Activated B cell treated with CpG ODN at 0.5 μM for 24 hours (primary cell): ENCODE results near the gene CREB3L2. TPM values are rescaled to one million over a fixed set of nuclear protein-coding genes. Genes with fewer than 3 reads are reported as not detected.

Source experiments
- ATAC-seq: fragments of 200-7000 bp; cut with Tn5 transposase; one replicate; pipeline ENCODE4 v1.10.0; 2021; ENCODE audit warnings: low read depth, mild to moderate bottlenecking, moderate library complexity
- CTCF ChIA-PET: fragments of 350-600 bp; sonication (Branson Sonifier 250); formaldehyde crosslinking; loops from one replicate; lab custom pipeline; 2021; ENCODE audit warnings: antibody characterized with exemption; lab: Charles Lee
- POLR2A ChIA-PET: fragments of 350-600 bp; sonication (Branson Sonifier 250); formaldehyde crosslinking; loops from one replicate; lab custom pipeline; 2021; ENCODE audit warnings: antibody characterized with exemption; lab: Charles Lee
- DNase-seq: peaks from one replicate; pipeline ENCODE4 v3.0.0; 2022
- H3K27ac Mint-ChIP-seq: one replicate; pipeline ENCODE4 v1.8.0; 2020; ENCODE audit warnings: mixed read lengths
- H3K27me3 Mint-ChIP-seq: one replicate; pipeline ENCODE4 v1.8.0; 2021; ENCODE audit warnings: mixed read lengths
- H3K36me3 Mint-ChIP-seq: one replicate; pipeline ENCODE4 v1.8.0; 2021; ENCODE audit warnings: low read depth, mixed read lengths
- H3K4me1 Mint-ChIP-seq: one replicate; pipeline ENCODE4 v1.8.0; 2021; ENCODE audit warnings: mixed read lengths
- H3K4me3 Mint-ChIP-seq: one replicate; pipeline ENCODE4 v1.8.0; 2020; ENCODE audit warnings: mild to moderate bottlenecking, mixed read lengths
- H3K9me3 Mint-ChIP-seq: one replicate; pipeline ENCODE4 v1.8.0; 2020; ENCODE audit warnings: mixed read lengths
- intact Hi-C: fragments of 100-400 bp; cut with micrococcal nuclease; formaldehyde crosslinking; loops from one replicate; pipeline ENCODE4 v1.15.1; 2024
- total RNA-seq: library from RNA; stranded (reverse); gene quantifications from 2 replicates; pipeline ENCODE4 v1.2.3, GENCODE V29; 2022
- TF ChIP-seq, protein P1 (sequence below): fragments of 200-600 bp; IDR thresholded peaks from one replicate; pipeline ENCODE4 v1.8.0; 2022; ENCODE audit warnings: antibody characterized with exemption, mild to moderate bottlenecking

CREB3L2 gene
- total RNA-seq, 1 donor from 2014 or later = 21.7 TPM

- ChIA-PET POLR2A (no interaction called here), CTCF (no interaction called here)
- intact Hi-C loops = no loop called here
- Mint-ChIP-seq H3K27ac (no peak overlapping the region), H3K4me3 (no peak overlapping the region), H3K9me3 (no peaks in the 10 kb centered on the region), H3K36me3 (no peaks in the 10 kb centered on the region), H3K27me3 (peaks cover 47% of the 10 kb centered on the region), H3K4me1 (no peaks in the 10 kb centered on the region)
- TF ChIP-seq, protein P1, sequence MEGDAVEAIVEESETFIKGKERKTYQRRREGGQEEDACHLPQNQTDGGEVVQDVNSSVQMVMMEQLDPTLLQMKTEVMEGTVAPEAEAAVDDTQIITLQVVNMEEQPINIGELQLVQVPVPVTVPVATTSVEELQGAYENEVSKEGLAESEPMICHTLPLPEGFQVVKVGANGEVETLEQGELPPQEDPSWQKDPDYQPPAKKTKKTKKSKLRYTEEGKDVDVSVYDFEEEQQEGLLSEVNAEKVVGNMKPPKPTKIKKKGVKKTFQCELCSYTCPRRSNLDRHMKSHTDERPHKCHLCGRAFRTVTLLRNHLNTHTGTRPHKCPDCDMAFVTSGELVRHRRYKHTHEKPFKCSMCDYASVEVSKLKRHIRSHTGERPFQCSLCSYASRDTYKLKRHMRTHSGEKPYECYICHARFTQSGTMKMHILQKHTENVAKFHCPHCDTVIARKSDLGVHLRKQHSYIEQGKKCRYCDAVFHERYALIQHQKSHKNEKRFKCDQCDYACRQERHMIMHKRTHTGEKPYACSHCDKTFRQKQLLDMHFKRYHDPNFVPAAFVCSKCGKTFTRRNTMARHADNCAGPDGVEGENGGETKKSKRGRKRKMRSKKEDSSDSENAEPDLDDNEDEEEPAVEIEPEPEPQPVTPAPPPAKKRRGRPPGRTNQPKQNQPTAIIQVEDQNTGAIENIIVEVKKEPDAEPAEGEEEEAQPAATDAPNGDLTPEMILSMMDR = no peak
- ATAC-seq = no peak
- no peak for DNase-seq
Observed at GRCh38 chr7:137839903-137840779, 161.7 kb downstream of the CREB3L2 start.

- intact Hi-C loops = no loop called here
- Mint-ChIP-seq H3K9me3 (no peaks in the 10 kb centered on the region), H3K36me3 (no peaks in the 10 kb centered on the region), H3K27ac (no peak overlapping the region), H3K4me3 (no peak overlapping the region), H3K4me1 (no peaks in the 10 kb centered on the region), H3K27me3 (peaks cover 35% of the 10 kb centered on the region)
- ChIA-PET CTCF (no interaction called here), POLR2A (no interaction called here)
- DNase-seq (no peak), ATAC-seq (no peak)
- TF ChIP-seq, protein P1 = no peak
Observed at GRCh38 chr7:137838706-137839315, 163.1 kb downstream of the CREB3L2 start.

GRCh38 chr7:137836541-137836940, 165.3 kb downstream of the CREB3L2 start:
- ChIA-PET POLR2A (no interaction called here), CTCF (no interaction called here)
- H3K27me3 Mint-ChIP-seq = peaks cover 19% of the 10 kb centered on the region
- H3K36me3 Mint-ChIP-seq = no peaks in the 10 kb centered on the region
- TF ChIP-seq, protein P1 = no peak
- no peak overlapping the region for H3K27ac Mint-ChIP-seq
- no peak for DNase-seq
- peaks cover 8% of the 10 kb centered on the region for H3K9me3 Mint-ChIP-seq
- H3K4me1 Mint-ChIP-seq = no peaks in the 10 kb centered on the region
- H3K4me3 Mint-ChIP-seq = no peak overlapping the region
- intact Hi-C loops = no loop called here
- no peak for ATAC-seq

DNA sequence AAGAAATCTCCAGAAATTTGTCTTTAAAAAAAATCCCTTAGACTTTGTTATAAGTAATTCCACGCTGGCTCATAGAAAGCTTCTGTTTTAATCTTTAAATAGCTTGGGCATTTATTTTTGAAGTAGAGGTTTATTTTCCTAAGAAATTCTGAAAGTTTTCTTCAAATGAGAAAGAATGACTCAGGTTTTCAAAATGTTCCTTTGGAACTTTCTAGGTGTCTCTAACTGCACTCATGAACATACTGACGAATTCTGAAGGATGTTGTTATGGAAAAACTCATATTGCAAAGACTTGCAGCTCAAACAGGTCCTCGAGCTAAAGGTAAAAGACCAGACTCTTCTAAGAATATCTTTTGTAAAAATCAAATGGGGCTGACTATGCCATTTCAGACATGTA, 165.8 kb downstream of the CREB3L2 start:
- Mint-ChIP-seq H3K27ac (no peak overlapping the region), H3K4me3 (no peak overlapping the region), H3K27me3 (peaks cover 19% of the 10 kb centered on the region), H3K4me1 (no peaks in the 10 kb centered on the region), H3K9me3 (peaks cover 8% of the 10 kb centered on the region), H3K36me3 (no peaks in the 10 kb centered on the region)
- intact Hi-C loops = no loop called here
- ATAC-seq (no peak), DNase-seq (no peak)
- POLR2A ChIA-PET = no interaction called here
- TF ChIP-seq, protein P1 = no peak
- CTCF ChIA-PET = no interaction called here

DNA sequence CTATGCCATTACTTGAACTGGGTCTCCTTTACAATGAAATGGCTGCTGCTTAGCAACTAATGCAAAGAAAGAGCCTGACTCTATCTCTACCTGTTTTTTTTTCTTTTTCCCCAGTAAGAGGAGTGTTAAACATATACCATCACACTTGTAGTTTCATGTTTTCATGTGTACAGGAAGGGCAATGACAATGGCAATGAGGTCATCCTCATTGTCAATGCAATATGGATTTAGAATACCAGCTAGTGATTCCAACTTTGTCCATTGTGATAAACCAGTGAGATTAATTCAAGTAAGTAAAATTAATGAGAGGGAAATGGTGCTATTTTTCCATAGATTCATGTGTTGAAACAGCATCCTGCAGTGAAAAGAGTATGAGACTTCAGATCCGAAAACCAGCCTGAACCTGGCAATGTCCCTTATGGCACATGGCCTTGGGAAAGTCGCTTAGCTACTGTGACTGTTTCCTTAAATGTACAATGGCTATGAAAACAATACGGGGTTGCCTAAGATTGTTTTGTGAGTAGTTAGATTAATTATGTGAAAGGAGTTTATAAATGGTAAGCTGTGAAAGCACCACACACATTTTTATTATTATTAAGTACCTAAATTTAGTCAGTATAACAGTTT, 166.3 kb downstream of the CREB3L2 start:
- DNase-seq (no peak), ATAC-seq (no peak)
- CTCF ChIA-PET = no interaction called here
- POLR2A ChIA-PET = no interaction called here
- H3K4me1 Mint-ChIP-seq = no peaks in the 10 kb centered on the region
- no peak overlapping the region for H3K4me3 Mint-ChIP-seq
- H3K27me3 Mint-ChIP-seq = peaks cover 19% of the 10 kb centered on the region
- intact Hi-C loops = no loop called here
- no peak overlapping the region for H3K27ac Mint-ChIP-seq
- TF ChIP-seq, protein P1 = no peak
- H3K9me3 Mint-ChIP-seq = peaks cover 8% of the 10 kb centered on the region
- H3K36me3 Mint-ChIP-seq = no peaks in the 10 kb centered on the region
